Measurements from ENCODE around the gene NCAM1.

GRCh38 chr11:112989198-112989597 lies 28.0 kb downstream of the NCAM1 start:
- TF ChIP-seq CTCF (IDR thresholded peaks at IDR 0.05 in 4 of 5, conservative IDR thresholded peaks at IDR 0.05 in 1 of 5) (no peak), POLR2A (IDR thresholded peaks at IDR 0.05) (no peak)

Data from gastrocnemius medialis (tissue), 4 donors.